GM18867 (cell line): ENCODE data around the gene ENTPD1.

Experiments used
- ATAC-seq: cut with Tn5 transposase; IDR thresholded peaks from one replicate; pipeline ENCODE4 v1.9.1; 2021; ENCODE audit warnings: mild to moderate bottlenecking, moderate library complexity; ENCODE audit not compliant: unreplicated experiment

Gene ENTPD1

GRCh38 chr10:95821720-95822119 lies 65.8 kb downstream of the ENTPD1 start:
- no peak for ATAC-seq

- no peak for ATAC-seq
Observed at GRCh38 chr10:95830044-95830443, 74.1 kb downstream of the ENTPD1 start.

GRCh38 chr10:95831076-95831475 lies 75.1 kb downstream of the ENTPD1 start:
- ATAC-seq: no peak

GRCh38 chr10:95831515-95831914 lies 75.6 kb downstream of the ENTPD1 start:
- ATAC-seq: no peak

- peak; percentile 79 for ATAC-seq
Observed at GRCh38 chr10:95832216-95833041, 76.5 kb downstream of the ENTPD1 start.

- no peak for ATAC-seq
Observed at GRCh38 chr10:95833042-95833610, 77.2 kb downstream of the ENTPD1 start.

GRCh38 chr10:95834406-95834805 lies 78.4 kb downstream of the ENTPD1 start:
- peak; percentile 18 for ATAC-seq

GRCh38 chr10:95835149-95835860 lies 79.3 kb downstream of the ENTPD1 start:
- ATAC-seq: no peak

- ATAC-seq: no peak
Observed at GRCh38 chr10:95835911-95836310, 79.9 kb downstream of the ENTPD1 start.

- ATAC-seq: no peak
Observed at GRCh38 chr10:95836610-95837355, 80.8 kb downstream of the ENTPD1 start.

- ATAC-seq: peak; percentile 21
Observed at GRCh38 chr10:95837356-95837776, 81.4 kb downstream of the ENTPD1 start.

GRCh38 chr10:95837783-95838182 lies 81.8 kb downstream of the ENTPD1 start:
- ATAC-seq: peak; percentile 37

- ATAC-seq: no peak
Observed at GRCh38 chr10:95840121-95840520, 84.2 kb downstream of the ENTPD1 start.

GRCh38 chr10:95840681-95841080 lies 84.7 kb downstream of the ENTPD1 start:
- ATAC-seq: no peak

- ATAC-seq: peak; percentile 36
Observed at GRCh38 chr10:95841661-95842498, 85.9 kb downstream of the ENTPD1 start.

- no peak for ATAC-seq
Observed at GRCh38 chr10:95845411-95845810, 89.4 kb downstream of the ENTPD1 start.

GRCh38 chr10:95847007-95847406 lies 91.0 kb downstream of the ENTPD1 start:
- ATAC-seq: no peak

GRCh38 chr10:95848841-95849240 lies 92.9 kb downstream of the ENTPD1 start:
- ATAC-seq: no peak

GRCh38 chr10:95850791-95851190 lies 94.8 kb downstream of the ENTPD1 start:
- ATAC-seq: no peak
